OCI-LY7 (cell line): ENCODE data around the gene TMEM119.

Source experiments
- CTCF ChIP-seq: fragments of 200-600 bp; sonication (generic); conservative IDR thresholded peaks from 2 replicates; pipeline ENCODE4 v1.5.1; 2014; ENCODE audit warnings: mild to moderate bottlenecking, antibody characterized with exemption, low read length, moderate library complexity, mixed read lengths
- EZH2phosphoT487 ChIP-seq: fragments of 200-600 bp; sonication (generic); IDR thresholded peaks from 2 replicates; pipeline ENCODE4 v1.6.1; 2018; ENCODE audit warnings: low read depth, borderline replicate concordance, mild to moderate bottlenecking, mixed run types, antibody characterized with exemption, low read length, moderate library complexity, mixed read lengths

GRCh38 chr12:108571609-108572165 is 26.2 kb downstream of the TMEM119 start:
- TF ChIP-seq CTCF (no peak), EZH2phosphoT487 (no peak)
